GM06990 (cell line): ENCODE data around the gene SLC35F3.

Experiments
- DNase-seq: peaks from one replicate; pipeline ENCODE4 v3.0.0-alpha.2; 2011; ENCODE audit not compliant: insufficient read length; ENCODE audit errors: extremely low read depth
- H3K27me3 ChIP-seq: replicated peaks from 2 replicates; pipeline ENCODE4 v1.6.0; 2011; ENCODE audit warnings: low read length; ENCODE audit not compliant: control insufficient read depth, insufficient read depth
- H3K36me3 ChIP-seq: 2 replicates; pipeline ENCODE4 v1.5.1; 2011; ENCODE audit warnings: low read length; ENCODE audit not compliant: control insufficient read depth, insufficient read depth
- H3K4me3 ChIP-seq: replicated peaks from 2 replicates; pipeline ENCODE4 v1.5.1; 2011; ENCODE audit warnings: low read depth, mild to moderate bottlenecking, control low read depth, low read length
- TF ChIP-seq, protein P1 (sequence below): IDR thresholded peaks from 2 replicates; pipeline ENCODE4 v1.5.1; 2011; ENCODE audit warnings: low read length, control low read depth, mild to moderate bottlenecking, inconsistent platforms; ENCODE audit not compliant: insufficient read depth, poor library complexity, severe bottlenecking

The SLC35F3 gene

DNA sequence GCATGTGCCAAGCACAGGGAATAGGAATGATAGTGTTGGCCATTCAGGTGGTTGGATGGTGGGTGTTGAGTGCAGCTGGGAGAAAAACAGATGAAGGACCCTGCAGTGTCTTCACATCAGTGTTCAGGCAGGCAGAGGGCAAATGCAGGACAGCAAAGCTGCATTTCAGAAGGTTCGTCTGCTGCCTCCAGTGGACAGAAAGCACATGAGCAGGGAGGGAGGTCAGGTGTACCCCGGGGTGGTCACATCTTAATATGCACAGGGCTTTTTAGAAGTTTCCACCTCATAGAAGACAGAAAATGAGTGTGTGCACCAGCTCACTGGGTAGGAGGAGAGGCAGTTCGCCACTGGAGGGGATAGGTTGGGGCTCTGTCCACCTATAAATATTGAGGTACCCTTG is 184.9 kb downstream of the SLC35F3 start:
- no peak overlapping the region for H3K4me3 ChIP-seq
- H3K27me3 ChIP-seq = no peaks in the 10 kb centered on the region; the same call in none of the 2 replicates
- DNase-seq = no peak
- TF ChIP-seq, protein P1, sequence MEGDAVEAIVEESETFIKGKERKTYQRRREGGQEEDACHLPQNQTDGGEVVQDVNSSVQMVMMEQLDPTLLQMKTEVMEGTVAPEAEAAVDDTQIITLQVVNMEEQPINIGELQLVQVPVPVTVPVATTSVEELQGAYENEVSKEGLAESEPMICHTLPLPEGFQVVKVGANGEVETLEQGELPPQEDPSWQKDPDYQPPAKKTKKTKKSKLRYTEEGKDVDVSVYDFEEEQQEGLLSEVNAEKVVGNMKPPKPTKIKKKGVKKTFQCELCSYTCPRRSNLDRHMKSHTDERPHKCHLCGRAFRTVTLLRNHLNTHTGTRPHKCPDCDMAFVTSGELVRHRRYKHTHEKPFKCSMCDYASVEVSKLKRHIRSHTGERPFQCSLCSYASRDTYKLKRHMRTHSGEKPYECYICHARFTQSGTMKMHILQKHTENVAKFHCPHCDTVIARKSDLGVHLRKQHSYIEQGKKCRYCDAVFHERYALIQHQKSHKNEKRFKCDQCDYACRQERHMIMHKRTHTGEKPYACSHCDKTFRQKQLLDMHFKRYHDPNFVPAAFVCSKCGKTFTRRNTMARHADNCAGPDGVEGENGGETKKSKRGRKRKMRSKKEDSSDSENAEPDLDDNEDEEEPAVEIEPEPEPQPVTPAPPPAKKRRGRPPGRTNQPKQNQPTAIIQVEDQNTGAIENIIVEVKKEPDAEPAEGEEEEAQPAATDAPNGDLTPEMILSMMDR = peak; percentile 43
- H3K36me3 ChIP-seq = no peaks in the 10 kb centered on the region

DNA sequence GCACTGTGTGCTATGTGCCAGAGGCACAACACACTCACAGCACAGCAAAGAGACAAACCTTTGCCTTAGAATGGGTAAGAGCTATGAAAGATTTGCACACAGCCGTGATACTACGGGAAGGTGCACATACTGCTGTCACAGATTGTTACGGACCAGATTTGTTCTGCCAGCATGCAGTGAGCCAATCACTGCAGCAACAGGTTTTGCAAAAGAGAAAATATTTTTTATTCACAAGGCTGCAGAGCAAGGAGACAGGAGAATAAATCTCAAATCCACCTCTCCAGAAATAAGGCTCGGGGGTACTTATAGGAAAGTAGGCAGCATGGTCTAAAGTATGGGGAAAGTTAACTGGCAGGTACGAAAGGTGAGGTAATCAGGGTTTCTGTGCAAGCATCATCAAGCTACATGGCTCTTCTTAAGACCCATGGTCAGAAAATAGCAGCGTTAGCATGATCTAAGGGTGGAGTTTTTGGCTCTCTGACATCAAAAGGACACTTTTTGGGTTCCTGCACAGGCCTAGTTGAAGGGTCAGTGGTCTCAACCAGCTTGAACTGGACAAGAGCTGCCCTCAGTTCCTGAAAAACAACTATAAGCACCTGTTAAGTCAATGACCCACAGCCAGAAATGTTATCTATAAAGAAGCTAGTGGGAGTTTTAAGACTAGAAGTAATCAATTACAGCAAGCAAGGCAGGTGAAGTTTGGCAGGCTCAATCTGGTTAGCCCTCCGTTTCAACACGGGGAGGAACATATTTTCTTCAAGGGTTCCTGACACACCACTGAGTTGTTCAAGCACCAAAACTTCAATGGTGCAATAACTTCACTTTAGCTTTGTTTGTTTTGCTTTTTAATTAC is 186.0 kb downstream of the SLC35F3 start:
- H3K36me3 ChIP-seq = no peaks in the 10 kb centered on the region
- no peak overlapping the region for H3K4me3 ChIP-seq
- TF ChIP-seq, protein P1 = no peak
- DNase-seq = no peak
- H3K27me3 ChIP-seq = no peaks in the 10 kb centered on the region; the same call in none of the 2 replicates

DNA sequence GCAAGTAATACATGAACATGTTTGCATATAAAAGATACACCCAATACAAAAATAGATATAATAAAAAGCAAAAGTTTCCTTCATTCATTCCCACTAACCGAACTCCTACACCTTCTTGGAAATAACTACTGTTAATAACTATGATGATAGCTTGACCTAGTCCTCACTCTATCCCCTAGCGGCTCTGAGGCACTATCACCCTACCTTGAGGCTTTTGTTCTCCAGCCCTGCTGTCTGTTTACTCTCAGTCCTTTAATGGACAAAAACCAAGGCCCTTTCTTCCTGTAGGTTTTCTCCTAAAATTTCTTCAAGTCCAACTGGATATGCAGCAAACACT is 186.6 kb downstream of the SLC35F3 start:
- no peaks in the 10 kb centered on the region for H3K36me3 ChIP-seq
- TF ChIP-seq, protein P1 = no peak
- no peaks in the 10 kb centered on the region; the same call in none of the 2 replicates for H3K27me3 ChIP-seq
- no peak overlapping the region for H3K4me3 ChIP-seq
- DNase-seq = no peak

DNA sequence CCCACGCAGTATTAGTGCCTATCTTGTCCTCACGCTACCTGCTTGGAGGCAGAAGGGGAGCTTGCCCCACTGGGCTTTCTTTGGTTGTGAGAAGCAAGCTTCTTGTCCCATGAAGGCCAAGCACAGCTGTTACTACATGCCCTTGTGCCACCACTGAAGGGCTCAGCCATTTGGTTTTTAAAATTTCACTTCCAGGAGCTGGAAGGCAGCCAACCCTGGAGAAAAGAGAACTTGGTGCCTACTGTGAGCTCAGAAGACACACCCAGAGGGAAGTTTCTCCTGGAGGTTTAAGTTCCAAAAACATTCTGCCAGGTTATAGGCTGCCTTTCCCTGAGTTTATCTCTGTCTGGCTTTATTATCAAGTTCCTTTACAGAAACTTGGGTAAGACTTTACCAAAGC is 187.4 kb downstream of the SLC35F3 start:
- TF ChIP-seq, protein P1 = no peak
- no peak for DNase-seq
- H3K4me3 ChIP-seq = no peak overlapping the region
- no peaks in the 10 kb centered on the region; the same call in 1 of the 2 replicates for H3K27me3 ChIP-seq
- H3K36me3 ChIP-seq = no peaks in the 10 kb centered on the region

DNA sequence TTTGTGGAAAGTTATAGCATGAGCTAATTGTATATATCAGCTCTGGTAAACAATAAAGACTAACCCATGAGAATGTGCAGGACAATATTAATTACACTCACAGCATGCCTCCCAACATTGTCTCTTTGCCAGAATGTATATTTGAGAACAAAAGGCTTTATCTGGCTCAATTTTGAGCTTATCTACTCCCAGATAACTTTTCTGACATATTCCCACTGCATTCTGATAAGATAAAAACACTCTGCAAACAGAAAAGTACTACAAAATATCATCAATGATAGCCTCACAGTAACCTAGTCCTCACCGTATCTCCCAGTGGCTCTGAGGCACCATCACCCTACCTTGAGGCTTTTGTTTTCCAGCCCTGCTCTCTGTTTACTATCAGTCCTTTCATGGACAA is 188.6 kb downstream of the SLC35F3 start:
- no peaks in the 10 kb centered on the region for H3K27me3 ChIP-seq
- H3K4me3 ChIP-seq = no peak overlapping the region
- H3K36me3 ChIP-seq = no peaks in the 10 kb centered on the region
- DNase-seq = no peak
- TF ChIP-seq, protein P1 = no peak
